ENCODE results near the gene CNIH3. TPM values are rescaled to one million over a fixed set of nuclear protein-coding genes. Genes with fewer than 3 reads are reported as not detected.

Gene CNIH3
- total RNA-seq, 1 experiment from 2014 or later, result 1.8 TPM

DNA sequence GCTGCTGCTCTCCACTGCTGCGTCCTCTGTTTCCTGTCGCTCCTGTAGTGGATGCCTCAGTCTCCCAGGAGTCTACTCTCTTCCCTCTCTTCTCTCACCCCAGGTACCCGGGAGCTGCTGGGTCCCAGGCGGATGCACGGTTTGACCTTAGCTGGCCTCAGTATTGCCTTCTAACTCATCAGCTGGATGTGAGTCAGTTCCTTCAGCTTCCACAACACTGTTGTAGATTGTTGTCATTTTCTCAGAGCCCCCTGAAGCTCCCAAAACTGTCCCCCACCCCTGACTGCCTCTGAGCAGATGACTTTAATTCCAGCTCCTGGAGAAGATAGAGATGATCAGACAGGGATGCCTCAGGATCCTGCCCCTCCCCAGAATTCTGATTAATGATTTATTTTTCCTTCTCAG, 7.2 kb downstream of the CNIH3 start:
- Histone ChIP-seq H3K9me2 (ENCODE audit: insufficient read depth) (no peaks in the 10 kb centered on the region), H4K20me1 (ENCODE audit: insufficient read depth) (no peaks in the 10 kb centered on the region), H3K36me3 (ENCODE audit: control insufficient read depth in 1 of 2, insufficient read depth in 2 of 2, low read length in 2 of 2) (no peaks in the 10 kb centered on the region), H3K4me2 (ENCODE audit: low read length) (no peak overlapping the region), H3K79me2 (ENCODE audit: insufficient read depth, low read length) (no peaks in the 10 kb centered on the region), H3K27ac (ENCODE audit: low read depth, low read length) (no peak overlapping the region), H3K9ac (ENCODE audit: low read length) (no peak overlapping the region), H3K27me3 (ENCODE audit: insufficient read depth, low read length) (peaks cover 11% of the 10 kb centered on the region; the same call in 1 of the 2 replicates), H3K9me3 (ENCODE audit: control insufficient read depth in 1 of 2, insufficient read depth in 1 of 2, low read depth in 1 of 2, low read length in 2 of 2) (no peaks in the 10 kb centered on the region), H3K4me3 (replicated peaks in 1 of 2; ENCODE audit: low read depth in 1 of 2, low read length in 2 of 2) (no peak overlapping the region), H3K4me1 (ENCODE audit: control insufficient read depth in 1 of 2, insufficient read depth in 2 of 2, low read length in 2 of 2) (peaks cover 2 to 6% of the 10 kb centered on the region in 2 experiments; a peak in 3 of 4 replicates), H2AFZ (ENCODE audit: low read depth, low read length, poor library complexity, severe bottlenecking) (no peak overlapping the region)
- POLR2A ChIA-PET, result no interaction called here
- ATAC-seq (no peak), DNase-seq (ENCODE audit: low read depth, low spot score) (no peak)
- CTCF ChIA-PET, result no interaction called here
- BruUV-seq (replicated peaks), result no TSS peak
- intact Hi-C loops (cut with micrococcal nuclease), result no loop called here
- TF ChIP-seq ELF1 (IDR thresholded peaks at IDR 0.05; ENCODE audit: borderline replicate concordance, low read depth) (no peak), TCF7L2 (IDR thresholded peaks at IDR 0.05; ENCODE audit: borderline replicate concordance, extremely low read depth, insufficient read depth, insufficient read length) (no peak), SP1 (IDR thresholded peaks at IDR 0.05; ENCODE audit: low read depth) (no peak), CBX3 (IDR thresholded peaks at IDR 0.05; ENCODE audit: low read depth) (no peak), YY1 (IDR thresholded peaks at IDR 0.05; ENCODE audit: extremely low read depth, insufficient replicate concordance, low read depth, low read length) (no peak), RAD21 (IDR thresholded peaks at IDR 0.05; ENCODE audit: low read depth) (no peak), JUND (IDR thresholded peaks at IDR 0.05) (no peak), CEBPB (IDR thresholded peaks at IDR 0.05; ENCODE audit: low read depth) (no peak), SIN3A (IDR thresholded peaks at IDR 0.05; ENCODE audit: low read depth) (no peak), EZH2phosphoT487 (IDR thresholded peaks at IDR 0.05; ENCODE audit: borderline replicate concordance) (no peak), POLR2AphosphoS5 (IDR thresholded peaks at IDR 0.05; ENCODE audit: low read depth, low read length) (no peak), MAX (IDR thresholded peaks at IDR 0.05) (no peak), ZFX (IDR thresholded peaks at IDR 0.05) (no peak), SRF (IDR thresholded peaks at IDR 0.05; ENCODE audit: low read depth) (no peak), POLR2A (IDR thresholded peaks at IDR 0.05; ENCODE audit: borderline replicate concordance, extremely low read depth, insufficient read depth, insufficient read length) (no peak)
- TF ChIP-seq, protein P1, sequence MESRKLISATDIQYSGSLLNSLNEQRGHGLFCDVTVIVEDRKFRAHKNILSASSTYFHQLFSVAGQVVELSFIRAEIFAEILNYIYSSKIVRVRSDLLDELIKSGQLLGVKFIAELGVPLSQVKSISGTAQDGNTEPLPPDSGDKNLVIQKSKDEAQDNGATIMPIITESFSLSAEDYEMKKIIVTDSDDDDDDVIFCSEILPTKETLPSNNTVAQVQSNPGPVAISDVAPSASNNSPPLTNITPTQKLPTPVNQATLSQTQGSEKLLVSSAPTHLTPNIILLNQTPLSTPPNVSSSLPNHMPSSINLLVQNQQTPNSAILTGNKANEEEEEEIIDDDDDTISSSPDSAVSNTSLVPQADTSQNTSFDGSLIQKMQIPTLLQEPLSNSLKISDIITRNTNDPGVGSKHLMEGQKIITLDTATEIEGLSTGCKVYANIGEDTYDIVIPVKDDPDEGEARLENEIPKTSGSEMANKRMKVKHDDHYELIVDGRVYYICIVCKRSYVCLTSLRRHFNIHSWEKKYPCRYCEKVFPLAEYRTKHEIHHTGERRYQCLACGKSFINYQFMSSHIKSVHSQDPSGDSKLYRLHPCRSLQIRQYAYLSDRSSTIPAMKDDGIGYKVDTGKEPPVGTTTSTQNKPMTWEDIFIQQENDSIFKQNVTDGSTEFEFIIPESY (IDR thresholded peaks at IDR 0.05; ENCODE audit: extremely low read depth, insufficient replicate concordance, low read length), result no peak
- RAD21 ChIA-PET (ENCODE audit: low non-redundant PET in 1 of 2, low total read pairs in 2 of 2, uncharacterized antibody in 2 of 2, unreplicated experiment in 2 of 2), result no interaction called here

Data from HCT116 (cell line).